Fibroblast of skin of right biceps (primary cell): ENCODE results near the gene CNOT10.
"Not testable (repeated sequence)": the region's sequence is repeated elsewhere in the genome, so short reads cannot be mapped to it uniquely, and the experiment has no call there.

Source experiments
- DNase-seq: peaks from one replicate; pipeline ENCODE4 v3.0.0-alpha.2; 2013

The CNOT10 gene

GRCh38 chr3:32778389-32778788 lies 93.4 kb downstream of the CNOT10 start:
- DNase-seq: no peak

DNA sequence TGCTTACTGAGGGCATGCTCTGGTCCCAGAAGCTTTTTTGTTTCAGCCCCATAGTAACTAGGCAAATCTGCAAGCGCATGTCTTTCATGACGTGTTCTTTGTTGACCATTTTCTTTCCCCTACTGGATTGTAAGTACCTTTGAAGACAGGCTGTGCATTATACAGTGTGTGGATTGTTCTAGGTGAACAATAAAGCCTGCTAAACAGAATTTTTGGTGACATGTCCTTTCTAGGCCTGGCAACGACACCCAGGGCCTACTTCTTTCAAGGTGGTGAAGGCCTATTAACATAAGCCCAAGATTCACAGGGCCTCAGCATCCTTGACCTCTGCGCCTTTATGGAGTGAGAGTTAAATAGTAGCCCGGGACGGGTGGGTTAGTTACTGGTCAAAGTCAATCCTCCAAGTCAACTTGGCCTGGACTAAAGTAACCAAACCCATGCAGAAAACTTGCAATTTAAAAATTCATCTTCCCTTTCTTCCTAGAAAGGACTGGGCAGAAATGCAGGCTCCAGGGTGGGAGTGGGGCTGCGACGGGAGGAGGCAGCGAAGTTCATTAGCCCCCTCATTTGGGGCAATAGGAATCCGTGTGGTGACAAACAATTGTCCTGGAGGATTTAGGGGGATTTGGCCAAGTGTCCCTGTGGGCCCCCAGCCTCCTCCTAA lies 95.2 kb downstream of the CNOT10 start:
- no peak for DNase-seq

- DNase-seq: peak; percentile 63
Observed at GRCh38 chr3:32780735-32781210, 95.8 kb downstream of the CNOT10 start.

- DNase-seq: peak; percentile 71
Observed at GRCh38 chr3:32781211-32781968, 96.4 kb downstream of the CNOT10 start.

- not testable (repeated sequence) for DNase-seq
Observed at GRCh38 chr3:32781969-32782270, 96.9 kb downstream of the CNOT10 start.

GRCh38 chr3:32782407-32782806 lies 97.4 kb downstream of the CNOT10 start:
- no peak for DNase-seq

DNA sequence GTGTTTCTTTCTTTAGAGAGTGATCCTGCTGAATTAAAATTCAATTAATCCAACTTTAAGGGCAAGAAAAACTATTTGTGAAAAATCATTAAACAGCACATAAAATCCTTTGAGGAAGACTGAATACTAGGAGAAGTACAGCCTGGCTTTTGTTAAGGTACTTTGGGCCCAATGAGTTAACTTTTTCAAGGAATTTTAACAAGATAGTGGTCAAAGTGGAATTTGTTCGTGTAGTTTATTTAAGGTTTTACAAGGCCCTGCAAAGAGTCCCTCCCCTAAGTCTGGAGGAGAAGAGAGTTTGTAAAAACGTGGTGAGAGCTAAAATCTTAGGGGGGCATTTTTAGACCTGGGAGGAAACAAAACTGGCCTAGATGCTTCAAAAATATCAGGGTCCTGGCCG lies 106.8 kb downstream of the CNOT10 start:
- no peak for DNase-seq

DNA sequence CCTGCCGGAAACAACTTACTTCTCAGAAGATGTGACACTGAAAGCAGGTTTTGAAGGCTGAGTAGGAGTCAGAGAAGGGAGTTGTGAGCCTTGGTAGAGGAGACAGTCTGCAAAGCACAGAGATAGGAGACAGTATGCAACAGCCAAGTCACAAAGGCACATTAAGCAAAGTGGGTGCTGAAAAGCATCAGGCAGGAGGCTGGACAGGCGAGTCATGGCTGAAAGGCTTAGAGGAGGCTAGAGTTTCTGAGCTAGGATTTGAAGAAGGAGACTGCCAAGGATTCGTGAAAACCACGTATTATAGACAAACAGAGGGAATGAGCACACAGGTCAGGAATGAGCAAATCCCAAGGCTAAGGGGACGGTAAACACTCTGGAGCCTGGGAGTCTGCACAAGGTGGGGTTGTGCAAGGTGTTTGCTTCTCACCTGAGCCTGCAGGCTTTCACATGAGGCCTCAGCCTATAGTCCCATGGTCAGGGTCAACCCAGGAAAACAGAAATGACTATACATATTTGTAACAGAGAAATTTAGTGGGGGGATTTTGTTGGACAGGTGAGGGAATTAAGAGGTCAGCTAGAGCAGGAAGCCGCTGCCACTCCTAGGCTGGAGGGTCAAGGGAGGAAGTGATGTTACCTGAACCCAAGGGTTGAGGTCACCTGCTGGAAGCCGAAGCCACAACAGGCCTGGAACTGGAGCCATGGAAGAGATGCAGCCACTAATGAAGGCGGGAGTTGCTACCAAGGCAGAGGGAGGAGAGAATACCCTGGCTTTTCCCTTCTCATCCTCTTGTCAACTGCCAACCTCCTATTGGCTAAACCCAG lies 109.7 kb downstream of the CNOT10 start:
- DNase-seq: peak; percentile 22

DNA sequence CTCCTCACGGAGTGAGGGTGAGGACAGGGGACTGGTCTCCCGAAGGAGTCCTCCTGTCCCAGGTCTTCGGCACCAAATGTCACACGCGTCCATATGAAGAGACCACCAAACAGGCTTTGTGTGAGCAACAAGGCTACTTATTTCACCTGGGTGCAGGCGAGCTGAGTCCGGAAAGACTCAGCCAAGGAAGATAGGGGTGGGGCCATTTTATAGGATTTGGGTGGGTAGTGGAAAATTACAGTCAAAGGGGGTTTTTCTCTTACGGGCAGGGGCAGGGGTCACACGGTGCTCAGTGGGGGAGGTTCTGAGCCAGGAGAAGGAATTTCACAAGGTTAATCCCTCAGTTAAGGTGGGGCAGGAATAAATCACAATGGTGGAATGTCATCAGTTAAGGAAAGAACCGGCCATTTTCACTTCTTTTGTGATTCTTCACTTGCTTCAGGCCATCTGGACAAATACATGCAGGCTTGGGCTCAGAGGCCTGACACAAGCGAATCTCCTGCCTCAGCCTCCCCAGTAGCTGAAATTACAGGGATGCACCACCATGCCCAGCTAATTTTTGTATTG lies 111.5 kb downstream of the CNOT10 start:
- DNase-seq: not testable (repeated sequence)

DNA sequence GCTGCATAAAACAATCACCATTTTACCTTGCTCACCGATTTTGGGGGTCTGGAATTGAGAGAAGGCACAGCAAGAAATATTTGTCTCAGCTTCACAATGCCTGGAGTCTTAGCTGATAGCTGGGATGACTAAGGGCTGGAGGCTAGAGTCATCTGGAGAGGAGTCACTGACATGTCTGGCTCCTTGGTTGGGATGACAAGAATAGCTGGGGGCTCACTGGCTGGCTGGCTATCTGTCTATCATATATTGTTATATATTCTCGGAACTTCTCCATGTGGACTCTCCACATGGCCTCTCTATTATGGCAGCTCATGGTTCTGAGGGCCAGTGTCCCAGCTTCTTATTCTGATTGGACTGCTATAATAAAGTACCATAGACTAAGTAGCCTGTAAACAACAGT lies 112.8 kb downstream of the CNOT10 start:
- DNase-seq: no peak

DNA sequence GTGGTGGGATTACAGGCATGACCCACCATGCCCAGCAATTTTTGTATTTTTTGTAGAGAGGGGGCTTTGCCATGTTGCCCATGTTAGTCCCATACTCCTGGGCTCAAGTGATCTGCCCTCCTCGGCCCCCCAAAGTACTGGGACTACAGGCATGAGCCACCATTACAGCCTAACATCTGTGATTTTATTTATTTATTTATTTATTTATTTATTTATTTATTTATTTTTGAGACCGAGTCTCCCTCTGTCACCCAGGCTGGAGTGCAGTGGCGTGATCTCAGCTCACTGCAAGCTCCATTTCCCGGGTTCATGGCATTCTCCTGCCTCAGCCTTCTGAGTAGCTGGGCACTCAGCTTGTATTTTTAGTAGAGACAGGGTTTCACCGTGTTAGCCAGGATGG lies 116.5 kb downstream of the CNOT10 start:
- not testable (repeated sequence) for DNase-seq

GRCh38 chr3:32813180-32813579 lies 128.2 kb downstream of the CNOT10 start:
- peak; percentile 28 for DNase-seq

- no peak for DNase-seq
Observed at GRCh38 chr3:32814361-32814760, 129.4 kb downstream of the CNOT10 start.

DNA sequence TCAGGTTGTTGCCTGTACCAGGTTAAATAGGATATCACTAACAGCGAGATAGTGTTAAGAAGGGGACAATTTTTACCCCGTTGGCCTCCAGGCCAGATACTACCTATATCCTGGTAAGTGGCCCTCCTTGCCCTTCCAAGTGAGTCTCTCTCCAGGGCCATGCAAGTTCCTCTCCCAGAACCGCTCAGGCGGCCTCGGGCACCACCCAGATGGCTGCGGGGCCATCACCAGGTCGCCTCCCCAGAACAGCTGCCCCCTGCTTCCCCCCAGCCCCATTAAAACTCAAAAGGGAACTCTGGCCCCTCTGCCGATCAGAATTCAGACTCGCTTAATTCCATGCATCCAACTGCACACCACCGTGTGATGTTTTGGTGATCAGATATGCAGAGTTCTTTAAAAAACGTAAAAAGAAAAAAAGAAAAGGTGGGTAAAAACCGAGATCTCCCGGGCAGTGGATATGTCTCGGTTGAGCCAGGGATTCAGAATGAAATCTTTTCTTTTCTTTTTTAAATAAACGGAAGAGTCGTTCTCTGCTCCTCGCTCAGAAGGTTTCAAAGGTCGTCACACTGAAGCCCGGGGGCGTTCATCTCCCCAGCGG lies 131.0 kb downstream of the CNOT10 start:
- DNase-seq: no peak

GRCh38 chr3:32816439-32817256 lies 131.7 kb downstream of the CNOT10 start:
- DNase-seq: peak; percentile 20

DNA sequence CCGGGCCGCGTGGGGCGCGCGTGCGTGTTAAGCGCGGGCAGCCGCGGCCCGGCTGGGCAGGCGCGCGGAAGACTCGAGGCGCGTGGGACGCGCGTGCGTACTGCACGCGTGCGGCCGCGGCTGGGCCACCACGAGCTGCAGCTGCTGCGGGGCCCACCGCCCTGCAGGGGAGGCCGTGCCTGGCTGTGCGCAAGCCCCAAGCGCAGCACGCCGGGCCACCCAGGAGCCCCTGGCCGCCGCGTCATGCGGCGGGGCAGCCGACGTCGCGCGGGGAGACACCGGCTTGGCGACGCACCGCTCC lies 132.2 kb downstream of the CNOT10 start:
- no peak for DNase-seq

GRCh38 chr3:32817558-32818228 lies 132.7 kb downstream of the CNOT10 start, which contains the start of gene TRIM71:
TRIM71 (plus strand) TSS chr3:32817997; CDS start chr3:32818081, 84 bp downstream.
- DNase-seq: no peak

DNA sequence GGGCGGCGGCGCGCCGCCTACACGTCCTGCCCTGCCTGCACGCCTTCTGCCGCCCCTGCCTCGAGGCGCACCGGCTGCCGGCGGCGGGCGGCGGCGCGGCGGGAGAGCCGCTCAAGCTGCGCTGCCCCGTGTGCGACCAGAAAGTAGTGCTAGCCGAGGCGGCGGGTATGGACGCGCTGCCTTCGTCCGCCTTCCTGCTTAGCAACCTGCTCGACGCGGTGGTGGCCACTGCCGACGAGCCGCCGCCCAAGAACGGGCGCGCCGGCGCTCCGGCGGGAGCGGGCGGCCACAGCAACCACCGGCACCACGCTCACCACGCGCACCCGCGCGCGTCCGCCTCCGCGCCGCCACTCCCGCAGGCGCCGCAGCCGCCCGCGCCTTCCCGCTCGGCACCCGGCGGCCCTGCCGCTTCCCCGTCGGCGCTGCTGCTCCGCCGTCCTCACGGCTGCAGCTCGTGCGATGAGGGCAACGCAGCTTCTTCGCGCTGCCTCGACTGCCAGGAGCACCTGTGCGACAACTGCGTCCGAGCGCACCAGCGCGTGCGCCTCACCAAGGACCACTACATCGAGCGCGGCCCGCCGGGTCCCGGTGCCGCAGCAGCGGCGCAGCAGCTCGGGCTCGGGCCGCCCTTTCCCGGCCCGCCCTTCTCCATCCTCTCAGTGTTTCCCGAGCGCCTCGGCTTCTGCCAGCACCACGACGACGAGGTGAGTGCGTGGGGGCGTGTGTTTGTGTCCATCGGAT lies 133.4 kb downstream of the CNOT10 start:
- no peak for DNase-seq

DNA sequence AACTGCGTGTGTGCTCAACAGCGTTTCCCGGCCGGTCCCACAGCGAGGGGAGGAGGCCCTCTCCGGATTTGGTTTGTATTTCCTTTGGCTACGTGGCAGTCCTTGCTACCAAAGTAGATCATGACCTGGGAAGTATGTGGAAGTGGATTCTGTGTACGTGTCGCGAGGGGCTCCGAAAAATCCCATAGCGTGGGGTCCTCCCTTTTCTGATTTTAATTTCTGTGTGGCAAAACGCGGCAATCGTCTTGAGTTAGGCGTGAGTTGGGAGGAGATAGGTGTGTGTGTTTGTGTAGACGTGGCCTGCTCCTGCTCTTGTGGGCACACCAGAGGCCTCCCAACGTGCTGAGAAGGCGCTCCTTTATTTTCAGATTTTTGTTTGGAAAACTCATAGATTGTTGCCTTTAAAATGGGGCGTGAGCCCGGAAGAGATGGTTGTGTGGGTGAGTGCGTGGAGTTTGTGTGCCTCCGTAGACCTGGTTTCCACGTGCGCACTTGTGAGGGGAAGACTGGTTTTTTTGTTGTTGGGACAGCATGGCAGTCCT lies 134.1 kb downstream of the CNOT10 start:
- no peak for DNase-seq

- no peak for DNase-seq
Observed at GRCh38 chr3:32819551-32820348, 134.8 kb downstream of the CNOT10 start.
